ENCODE results near the gene ZNF74.
"Not testable (repeated sequence)": the region's sequence is repeated elsewhere in the genome, so short reads cannot be mapped to it uniquely, and the experiment has no call there.

ZNF74 gene

DNA sequence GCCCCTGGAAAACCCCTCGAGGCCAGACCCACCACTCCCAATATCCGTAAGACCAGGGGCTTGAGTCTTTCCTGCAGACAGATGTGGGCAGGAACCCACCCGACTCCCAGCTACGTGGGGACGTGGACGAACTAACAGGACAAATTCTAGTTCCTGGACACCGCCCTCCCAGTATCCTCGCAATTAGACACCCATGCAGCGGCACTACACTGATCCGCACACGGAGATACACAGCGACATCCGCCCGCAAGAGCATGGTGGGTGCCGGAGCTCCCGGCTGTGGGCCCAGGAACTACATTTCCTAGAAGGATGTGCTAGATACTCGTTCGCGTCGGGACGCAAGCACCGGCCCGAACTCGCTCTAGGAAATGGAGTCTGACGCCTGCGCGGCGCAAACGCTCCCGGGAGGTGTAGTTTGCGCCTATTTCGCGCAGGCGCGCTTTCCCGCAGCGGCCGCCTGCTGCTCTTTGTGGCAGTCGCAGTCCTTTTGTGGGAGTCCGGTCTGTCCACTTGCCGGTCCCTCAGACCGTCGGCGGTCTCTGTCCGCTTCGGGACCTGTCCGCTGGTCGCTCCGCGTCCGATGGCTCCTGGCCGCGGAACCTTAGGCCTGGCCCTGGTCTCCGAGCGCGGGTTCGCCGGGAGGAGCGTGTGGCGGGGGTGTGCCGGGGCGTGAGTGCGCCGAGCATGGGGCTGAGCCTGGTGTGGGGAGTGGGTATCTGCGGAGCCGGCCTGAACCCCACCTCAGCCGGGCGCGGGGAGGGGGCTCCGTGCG is at the start of gene ZNF74:
ZNF74 (plus strand) TSS at position 447 of the 772 bp plus-strand sequence. CDS start 478 bp downstream, outside the sequence.
- DNase-seq, result peak; percentile 80

DNA sequence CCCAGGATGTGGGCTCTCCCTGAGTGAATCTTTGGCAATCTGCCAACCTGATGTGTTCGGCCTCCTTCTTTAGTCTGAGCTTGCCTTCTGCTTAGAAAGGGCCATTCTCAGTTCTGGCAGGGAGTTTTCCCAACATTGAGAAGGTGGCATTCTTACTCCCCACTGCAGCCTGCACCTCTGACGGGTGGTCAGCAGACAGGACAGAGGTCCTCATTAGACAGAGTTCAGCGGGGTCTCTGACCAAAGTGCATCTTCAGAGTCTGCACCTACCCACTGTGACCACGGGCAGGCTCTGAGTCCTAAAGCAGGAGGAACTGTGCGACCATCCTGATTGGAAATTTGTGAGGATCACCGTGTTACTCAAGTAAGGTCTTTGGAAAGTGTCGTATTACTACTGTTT is 47.4 kb upstream of the ZNF74 start:
- DNase-seq, result not testable (repeated sequence)

DNA sequence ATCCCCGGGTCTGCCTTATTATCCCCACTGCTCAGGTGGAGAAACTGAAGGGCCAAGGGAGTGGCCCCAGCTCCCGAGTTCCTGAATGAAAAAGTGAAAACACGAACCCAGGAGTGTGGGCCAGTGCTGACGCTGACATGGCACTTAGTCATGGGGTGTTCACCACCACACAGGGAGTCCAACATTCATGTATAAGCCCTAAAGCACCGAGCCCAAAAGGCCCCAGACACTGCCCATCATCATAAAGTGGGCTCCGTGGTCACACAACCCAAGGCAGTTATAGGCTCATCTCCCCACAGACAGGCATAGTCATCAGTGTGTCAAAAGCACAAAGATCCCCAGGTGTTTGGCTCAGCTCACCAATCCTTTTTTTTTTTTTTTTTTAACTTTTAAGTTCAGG is 41.4 kb upstream of the ZNF74 start:
- DNase-seq, result not testable (repeated sequence)

DNA sequence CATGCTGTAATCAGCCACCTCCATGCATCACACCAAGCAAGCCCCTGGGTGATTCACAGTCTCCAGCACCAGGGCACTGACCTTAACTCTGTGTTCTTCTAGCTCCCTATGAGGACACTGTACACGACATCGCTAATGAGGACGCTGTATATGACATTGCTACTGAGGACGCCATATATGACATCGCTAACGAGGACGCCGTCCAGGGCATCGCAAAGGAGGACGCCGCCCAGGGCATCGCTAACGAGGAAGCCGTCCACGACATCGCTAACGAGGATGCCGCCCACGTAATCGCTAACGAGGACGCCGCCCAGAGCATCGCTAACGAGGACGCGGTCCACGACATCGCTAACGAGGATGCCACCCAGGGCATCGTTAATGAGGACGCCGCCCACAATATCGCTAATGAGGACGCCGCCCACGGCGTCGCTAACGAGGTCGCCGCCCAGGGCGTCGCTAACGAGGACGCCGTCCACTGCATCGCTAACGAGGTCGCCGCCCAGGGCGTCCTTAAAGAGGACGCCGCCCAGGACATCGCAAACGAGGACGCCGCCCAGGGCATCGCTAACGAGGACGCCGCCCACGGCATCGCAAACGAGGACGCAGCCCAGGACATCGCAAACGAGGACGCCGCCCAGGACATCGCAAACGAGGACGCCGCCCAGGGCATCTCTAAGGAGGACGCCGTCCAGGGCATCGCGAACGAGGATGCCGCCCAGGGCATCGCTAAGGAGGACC is 39.5 kb upstream of the ZNF74 start:
- no peak for DNase-seq

DNA sequence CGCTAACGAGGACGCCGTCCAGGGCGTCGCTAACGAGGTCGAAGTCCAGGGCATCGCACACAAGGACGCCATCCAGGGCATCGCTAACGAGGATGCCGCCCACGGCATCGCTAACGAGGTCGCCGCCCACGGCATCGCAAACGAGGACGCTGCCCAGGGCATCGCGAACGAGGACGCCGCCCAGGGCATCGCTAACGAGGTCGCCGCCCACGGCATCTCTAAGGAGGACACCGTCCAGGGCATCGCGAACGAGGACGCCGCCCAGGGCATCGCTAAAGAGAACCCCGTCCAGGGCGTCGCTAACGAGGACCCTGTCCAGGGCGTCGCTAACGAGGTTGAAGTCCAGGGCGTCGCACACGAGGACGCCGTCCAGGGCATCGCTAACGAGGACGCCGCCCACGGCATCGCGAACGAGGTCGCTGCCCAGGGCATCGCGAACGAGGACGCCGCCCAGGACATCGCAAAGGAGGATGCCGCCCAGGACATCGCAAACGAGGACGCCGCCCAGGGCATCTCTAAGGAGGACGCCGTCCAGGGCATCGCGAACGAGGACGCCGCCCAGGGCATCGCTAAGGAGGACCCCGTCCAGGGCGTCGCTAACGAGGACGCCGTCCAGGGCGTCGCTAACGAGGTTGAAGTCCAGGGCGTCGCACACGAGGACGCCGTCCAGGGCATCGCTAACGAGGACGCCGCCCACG is 37.9 kb upstream of the ZNF74 start:
- not testable (repeated sequence) for DNase-seq

DNA sequence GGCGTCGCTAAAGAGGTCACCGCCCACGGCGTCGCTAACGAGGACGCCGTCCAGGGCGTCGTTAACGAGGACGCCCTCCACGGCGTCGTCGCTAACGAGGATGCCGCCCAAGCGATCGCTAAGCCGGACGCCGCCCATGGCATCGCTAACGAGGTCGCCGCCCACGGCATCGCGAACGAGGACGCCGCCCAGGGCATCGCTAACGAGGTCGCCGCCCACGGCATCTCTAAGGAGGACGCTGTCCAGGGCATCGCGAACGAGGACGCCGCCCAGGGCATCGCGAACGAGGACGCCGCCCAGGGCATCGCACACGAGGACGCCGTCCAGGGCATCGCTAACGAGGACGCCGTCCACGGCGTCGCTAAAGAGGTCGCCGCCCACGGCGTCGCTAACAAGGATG is 37.0 kb upstream of the ZNF74 start:
- not testable (repeated sequence) for DNase-seq

DNA sequence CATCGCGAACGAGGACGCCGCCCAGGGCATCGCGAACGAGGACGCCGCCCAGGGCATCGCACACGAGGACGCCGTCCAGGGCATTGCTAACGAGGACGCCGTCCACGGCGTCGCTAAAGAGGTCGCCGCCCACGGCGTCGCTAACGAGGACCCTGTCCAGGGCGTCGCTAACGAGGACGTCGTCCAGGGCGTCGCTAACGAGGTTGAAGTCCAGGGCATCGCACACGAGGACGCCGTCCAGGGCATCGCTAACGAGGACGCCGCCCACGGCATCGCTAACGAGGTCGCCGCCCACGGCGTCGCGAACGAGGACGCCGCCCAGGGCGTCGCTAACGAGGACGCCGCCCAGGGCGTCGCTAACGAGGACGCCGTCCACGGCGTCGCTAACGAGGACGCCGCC is 36.0 kb upstream of the ZNF74 start:
- DNase-seq, result not testable (repeated sequence)

DNA sequence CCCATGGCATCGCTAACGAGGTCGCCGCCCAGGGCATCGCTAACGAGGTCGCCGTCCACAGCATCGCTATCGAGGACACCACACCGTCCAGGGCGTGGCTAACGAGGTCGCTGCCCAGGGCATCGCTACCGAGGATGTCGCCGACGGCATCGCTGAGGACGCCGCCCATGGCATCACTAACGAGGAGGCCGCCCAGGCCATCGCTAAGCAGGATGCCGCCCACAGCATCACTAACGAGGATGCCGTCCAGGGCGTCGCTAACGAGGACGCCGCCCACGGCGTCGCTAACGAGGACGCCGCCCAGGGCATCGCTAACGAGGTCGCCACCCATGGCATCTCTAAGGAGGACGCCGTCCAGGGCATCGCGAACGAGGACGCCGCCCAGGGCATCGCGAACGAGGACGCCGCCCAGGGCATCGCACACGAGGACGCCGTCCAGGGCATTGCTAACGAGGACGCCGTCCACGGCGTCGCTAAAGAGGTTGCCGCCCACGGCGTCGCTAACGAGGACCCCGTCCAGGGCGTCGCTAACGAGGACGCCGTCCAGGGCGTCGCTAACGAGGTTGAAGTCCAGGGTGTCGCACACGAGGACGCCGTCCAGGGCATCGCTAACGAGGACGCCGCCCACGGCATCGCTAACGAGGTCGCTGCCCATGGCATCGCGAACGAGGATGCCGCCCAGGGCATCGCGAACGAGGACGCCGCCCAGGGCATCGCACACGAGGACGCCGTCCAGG is 35.3 kb upstream of the ZNF74 start:
- not testable (repeated sequence) for DNase-seq

DNA sequence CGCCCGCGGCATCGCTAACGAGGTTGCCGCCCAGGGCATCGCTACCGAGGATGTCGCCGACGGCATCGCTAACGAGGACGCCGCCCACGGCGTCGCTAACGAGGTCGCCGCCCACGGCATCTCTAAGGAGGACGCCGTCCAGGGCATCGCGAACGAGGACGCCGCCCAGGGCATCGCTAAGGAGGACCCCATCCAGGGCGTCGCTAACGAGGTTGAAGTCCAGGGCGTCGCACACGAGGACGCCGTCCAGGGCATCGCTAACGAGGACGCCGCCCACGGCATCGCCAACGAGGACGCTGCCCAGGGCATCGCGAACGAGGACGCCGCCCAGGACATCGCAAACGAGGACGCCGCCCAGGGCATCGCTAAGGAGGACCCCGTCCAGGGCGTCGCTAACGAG is 33.7 kb upstream of the ZNF74 start:
- DNase-seq, result not testable (repeated sequence)

DNA sequence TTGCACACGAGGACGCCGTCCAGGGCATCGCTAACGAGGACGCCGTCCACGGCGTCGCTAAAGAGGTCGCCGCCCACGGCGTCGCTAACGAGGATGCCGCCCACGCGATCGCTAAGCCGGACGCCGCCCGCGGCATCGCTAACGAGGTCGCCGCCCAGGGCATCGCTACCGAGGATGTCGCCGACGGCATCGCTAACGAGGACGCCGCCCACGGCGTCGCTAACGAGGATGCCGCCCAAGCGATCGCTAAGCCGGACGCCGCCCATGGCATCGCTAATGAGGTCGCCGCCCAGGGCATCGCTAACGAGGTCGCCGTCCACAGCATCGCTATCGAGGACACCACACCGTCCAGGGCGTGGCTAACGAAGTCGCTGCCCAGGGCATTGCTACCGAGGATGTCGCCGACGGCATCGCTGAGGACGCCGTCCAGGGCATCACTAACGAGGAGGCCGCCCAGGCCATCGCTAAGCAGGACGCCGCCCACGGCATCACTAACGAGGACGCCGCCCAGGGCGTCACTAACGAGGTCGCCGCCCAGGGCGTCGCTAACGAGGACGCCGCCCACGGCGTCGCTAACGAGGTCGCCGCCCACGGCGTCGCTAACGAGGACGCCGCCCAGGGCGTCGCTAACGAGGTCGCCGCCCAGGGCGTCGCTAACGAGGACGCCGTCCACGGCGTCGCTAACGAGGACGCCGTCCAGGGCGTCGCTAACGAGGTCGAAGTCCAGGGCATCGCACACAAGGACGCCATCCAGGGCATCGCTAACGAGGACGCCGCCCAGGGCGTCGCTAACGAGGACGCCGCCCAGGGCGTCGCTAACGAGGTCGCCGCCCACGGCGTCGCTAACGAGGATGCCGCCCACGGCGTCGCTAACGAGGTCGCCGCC is 32.8 kb upstream of the ZNF74 start:
- not testable (repeated sequence) for DNase-seq

DNA sequence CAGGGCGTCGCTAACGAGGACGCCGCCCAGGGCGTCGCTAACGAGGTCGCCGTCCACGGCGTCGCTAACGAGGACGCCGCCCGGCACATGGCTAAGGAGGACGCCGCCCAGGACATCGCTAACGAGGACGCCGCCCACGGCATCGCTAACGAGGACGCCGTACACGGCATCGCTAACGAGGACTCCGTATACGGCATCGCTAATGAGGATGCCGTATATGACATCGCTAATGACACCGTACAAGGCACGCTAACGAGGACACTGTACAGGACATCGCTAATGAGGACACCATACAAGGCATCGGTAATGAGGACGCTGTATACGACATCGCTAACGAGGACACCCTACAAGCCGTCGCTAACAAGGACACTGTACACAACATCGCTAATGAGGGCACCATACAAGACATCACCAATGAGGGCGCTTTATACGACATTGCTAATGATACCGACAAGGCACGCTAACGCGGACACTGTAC is 32.2 kb upstream of the ZNF74 start:
- not testable (repeated sequence) for DNase-seq

DNA sequence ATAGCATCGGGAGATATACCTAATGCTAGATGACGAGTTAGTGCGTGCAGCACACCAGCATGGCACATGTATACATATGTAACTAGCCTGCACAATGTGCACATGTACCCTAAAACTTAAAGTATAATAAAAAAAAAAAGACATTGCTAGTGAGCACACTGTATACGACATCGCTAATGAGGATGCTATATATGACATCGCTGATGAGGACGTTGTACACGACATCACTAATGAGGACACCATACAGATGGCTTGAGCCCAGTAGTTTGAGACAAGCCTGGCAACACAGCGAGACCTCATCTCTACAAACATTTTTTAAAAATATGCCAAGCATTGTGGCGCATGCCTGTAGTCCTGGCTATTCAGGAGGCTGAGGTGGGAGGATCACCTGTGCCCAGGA is 31.5 kb upstream of the ZNF74 start:
- DNase-seq, result not testable (repeated sequence)

DNA sequence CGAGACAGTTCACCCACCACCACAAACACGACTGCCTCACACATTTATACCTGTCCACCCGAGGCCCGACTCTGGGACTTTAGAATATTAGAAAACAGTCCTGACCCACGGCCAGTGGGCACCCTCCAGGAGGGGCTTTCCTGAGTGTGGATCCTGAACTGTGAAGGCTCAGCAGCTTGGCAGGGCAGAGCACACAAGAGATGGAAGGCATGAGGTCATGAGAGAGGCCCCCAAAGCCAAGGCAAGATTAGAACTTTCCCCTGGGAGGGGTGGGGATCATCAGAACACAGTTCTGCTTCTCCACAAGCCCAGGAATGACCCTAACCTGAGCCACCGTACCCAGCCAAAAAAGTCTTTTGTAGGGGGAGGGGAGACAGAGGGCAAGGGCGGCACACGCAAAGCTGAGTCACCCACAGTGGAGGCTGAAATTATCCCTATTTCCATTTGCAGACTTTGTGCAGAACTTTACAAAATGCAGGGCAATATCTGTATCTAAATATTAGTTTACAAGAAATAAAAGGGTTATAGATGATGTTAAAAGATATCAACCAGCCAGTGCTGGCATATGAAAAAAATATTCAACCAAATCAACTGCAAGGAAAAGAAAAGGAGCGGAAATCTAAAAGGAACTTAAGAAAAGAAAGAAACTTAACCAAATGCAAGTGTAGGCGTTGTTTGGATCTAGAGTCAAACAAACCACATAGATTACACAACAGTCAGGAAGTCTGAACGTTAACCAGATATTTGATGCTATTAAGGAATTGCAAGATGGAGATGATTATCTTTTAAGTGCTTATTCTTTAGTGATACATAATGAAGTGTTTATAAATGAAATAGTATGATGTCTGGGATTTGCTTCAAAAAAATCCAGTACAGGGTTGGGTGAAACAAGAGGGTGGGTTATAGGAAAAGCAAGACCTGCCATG is 29.4 kb upstream of the ZNF74 start:
- not testable (repeated sequence) for DNase-seq

DNA sequence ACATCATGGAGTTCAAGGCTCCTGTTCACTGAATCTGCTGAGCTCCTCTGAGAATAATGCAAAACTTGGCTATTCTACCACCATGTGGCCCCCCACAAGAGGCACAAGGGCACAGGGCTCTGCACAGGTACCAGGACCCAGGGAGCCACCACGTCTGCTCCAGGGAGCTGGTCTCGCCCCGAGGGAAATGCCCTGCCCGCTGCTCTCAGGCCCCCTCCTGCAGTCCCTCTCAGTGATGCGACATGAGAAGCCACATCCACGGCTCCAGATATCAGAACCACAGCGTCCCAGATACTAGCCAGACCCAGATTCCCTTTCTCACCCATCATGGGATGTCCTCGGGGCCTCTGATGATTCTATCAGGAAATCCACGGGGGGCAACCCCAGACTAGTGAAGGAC is 27.1 kb upstream of the ZNF74 start:
- not testable (repeated sequence) for DNase-seq

DNA sequence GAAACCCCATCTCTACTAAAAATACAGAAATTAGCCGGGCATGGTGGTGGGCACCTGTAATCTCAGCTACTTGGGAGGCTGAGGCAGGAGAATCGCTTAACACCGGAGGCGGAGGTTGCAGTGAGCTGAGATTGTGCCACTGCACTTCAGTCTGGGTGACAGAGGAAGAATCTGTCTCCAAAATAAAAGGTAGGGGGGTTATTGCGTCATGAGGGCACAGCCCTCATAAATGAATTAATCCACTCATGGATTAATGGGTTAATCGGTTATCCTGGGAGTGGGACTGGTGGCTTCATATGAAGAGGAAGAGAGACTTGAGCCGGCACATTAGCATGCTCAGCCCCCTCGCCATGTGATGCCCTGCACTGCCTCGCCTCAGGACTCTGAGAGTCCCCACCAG is 25.1 kb upstream of the ZNF74 start:
- DNase-seq, result not testable (repeated sequence)

DNA sequence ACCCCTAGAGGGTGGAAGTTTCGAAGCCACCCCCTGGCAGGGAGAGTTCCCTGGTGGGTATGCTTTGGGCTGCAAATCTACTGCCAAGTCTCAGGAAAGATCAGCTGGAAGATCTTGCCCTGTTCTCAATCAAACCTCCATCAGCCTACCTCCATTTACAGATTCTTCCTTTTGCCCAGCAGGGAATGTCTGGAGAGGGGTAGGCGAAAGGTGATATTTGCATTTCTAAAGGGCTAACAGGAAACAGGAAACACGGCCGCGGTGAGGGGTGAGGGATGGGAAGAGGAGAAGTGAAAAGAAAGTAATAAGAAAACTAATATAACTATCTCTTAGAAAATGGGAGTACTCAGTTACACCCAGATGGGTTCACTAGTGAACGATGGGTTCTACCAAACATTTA is 22.3 kb upstream of the ZNF74 start:
- not testable (repeated sequence) for DNase-seq

DNA sequence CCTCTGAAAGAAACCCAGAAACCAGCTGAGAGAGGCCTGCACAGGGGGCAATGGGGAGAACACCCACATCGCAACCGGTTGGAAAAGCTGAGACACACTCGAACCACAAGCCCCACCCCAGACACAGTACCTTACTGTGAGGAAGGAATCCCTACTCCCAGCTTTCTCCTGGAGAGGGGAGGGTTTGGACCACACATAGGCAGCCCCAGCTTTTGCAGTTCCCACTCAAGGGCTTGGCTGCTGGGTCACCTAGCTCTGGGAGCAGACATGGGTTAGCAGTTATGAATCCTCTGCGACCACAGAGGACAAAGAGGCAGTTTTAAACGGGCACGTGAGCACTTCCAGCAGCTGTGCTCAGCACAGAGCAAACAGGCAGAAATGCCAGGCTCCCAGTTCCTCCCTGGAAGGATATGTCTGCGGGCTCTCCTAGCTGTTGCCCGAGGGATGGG is 21.5 kb upstream of the ZNF74 start:
- not testable (repeated sequence) for DNase-seq

DNA sequence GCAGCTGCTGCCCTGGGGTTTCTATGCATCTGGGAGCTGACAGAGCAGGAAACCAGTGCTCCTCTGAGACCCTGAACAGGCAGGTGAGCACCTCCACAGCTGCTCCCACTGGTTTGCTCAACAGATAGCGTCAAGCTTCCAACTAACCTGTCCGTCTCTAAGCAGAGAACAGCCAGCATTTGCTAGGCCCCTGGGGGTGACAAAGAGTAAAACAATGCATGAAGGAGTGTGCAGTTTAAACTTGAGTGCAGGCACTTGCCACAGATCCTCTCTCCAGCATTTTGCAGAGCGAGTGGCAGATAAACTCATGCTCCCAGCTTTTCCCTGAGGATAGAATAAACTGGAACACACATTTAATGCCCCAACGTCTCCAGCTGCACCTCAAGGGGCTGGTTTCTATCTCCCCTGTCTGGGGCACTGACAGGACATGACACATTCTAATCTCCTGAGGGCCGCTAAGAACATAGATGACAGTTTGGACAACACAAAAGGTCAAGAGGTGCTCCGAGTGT is 20.7 kb upstream of the ZNF74 start:
- not testable (repeated sequence) for DNase-seq

DNA sequence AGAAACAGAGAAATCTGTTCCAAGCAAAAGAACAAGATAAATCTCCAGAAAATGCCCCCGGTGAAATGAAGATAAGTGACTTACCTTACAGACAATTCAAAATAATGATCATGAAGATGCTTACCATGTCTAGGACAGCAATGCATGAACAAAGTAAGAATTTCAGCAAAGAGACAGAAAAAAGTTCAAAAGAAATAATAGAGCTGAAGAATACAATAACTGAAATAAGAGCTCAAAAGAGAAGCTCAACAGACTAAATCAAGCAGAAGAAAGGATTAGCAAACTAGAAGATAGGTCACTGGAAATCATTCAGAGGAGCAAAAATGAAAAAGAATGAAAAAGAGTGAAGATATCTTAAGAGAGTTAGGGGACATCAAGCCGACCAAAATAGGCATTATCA is 19.8 kb upstream of the ZNF74 start:
- not testable (repeated sequence) for DNase-seq

DNA sequence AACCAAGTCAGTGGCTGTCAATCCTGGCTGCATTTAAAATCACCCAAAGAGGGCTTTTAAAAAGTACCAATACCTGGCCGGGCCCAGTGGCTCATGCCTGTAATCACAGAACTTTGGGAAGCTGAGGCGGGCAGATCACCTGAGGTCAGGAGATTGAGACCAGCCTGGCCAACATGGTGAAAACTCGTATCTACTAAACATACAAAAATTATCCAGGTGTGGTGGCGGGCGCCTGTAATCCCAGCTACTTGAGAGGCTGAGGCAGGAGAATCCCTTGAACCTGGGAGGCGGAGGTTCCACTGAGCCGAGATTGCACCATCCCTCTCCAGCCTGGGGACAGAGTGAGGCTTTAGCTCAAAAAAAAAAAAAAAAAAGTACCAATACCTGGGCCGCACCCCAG is 17.7 kb upstream of the ZNF74 start:
- DNase-seq, result not testable (repeated sequence)

All from stimulated activated CD4-positive, alpha-beta T cell treated with anti-CD3 and anti-CD28 coated beads, Interleukin-12 subunit alpha, Interleukin-12 subunit beta, amount 100 ng/mL, for 4 hours (primary cell).